Stimulated activated CD4-positive, alpha-beta T cell treated with anti-CD3 and anti-CD28 coated beads, Interleukin-12 subunit alpha, Interleukin-12 subunit beta, amount 100 ng/mL, for 48 hours (primary cell): ENCODE data around the gene PITPNM3.
"Not testable (repeated sequence)": the region's sequence is repeated elsewhere in the genome, so short reads cannot be mapped to it uniquely, and the experiment has no call there.

Experiments used
- DNase-seq, 3 donors: peaks; one replicate each; pipeline ENCODE4 v3.0.0-alpha.2; 2020; ENCODE audit warnings: low read depth in 2 of 3, low spot score in 1 of 3

The PITPNM3 gene

GRCh38 chr17:6574687-6575595 is 18.6 kb upstream of the PITPNM3 start:
- peak; percentile 27 to 53 (median 35) for DNase-seq

GRCh38 chr17:6573982-6574686 is 17.8 kb upstream of the PITPNM3 start:
- no peak for DNase-seq

- not testable (repeated sequence) for DNase-seq
These were observed 17.1 kb upstream of the PITPNM3 start for GRCh38 chr17:6573495-6573894.

- no peak for DNase-seq
These were observed 16.6 kb upstream of the PITPNM3 start for GRCh38 chr17:6572972-6573370.

GRCh38 chr17:6571452-6571781 is 15.1 kb upstream of the PITPNM3 start:
- DNase-seq: no peak

- DNase-seq: no peak
These were observed 14.5 kb upstream of the PITPNM3 start for GRCh38 chr17:6570731-6571451.

- no peak for DNase-seq
These were observed 13.3 kb upstream of the PITPNM3 start for GRCh38 chr17:6569370-6570285.

- DNase-seq: no peak
These were observed 11.9 kb upstream of the PITPNM3 start for GRCh38 chr17:6568184-6568758.

GRCh38 chr17:6567528-6568183 is 11.3 kb upstream of the PITPNM3 start:
- DNase-seq: no peak

GRCh38 chr17:6561446-6561845 is 5.1 kb upstream of the PITPNM3 start:
- DNase-seq: no peak

- DNase-seq: no peak
These were observed 4.1 kb upstream of the PITPNM3 start for GRCh38 chr17:6560496-6560895.

GRCh38 chr17:6559753-6560215 is 3.4 kb upstream of the PITPNM3 start:
- DNase-seq: no peak

- DNase-seq: no peak
These were observed 2.8 kb upstream of the PITPNM3 start for GRCh38 chr17:6558932-6559752.

GRCh38 chr17:6558276-6558675 is 1.9 kb upstream of the PITPNM3 start:
- DNase-seq: no peak

- DNase-seq: no peak
These were observed 684 bp upstream of the PITPNM3 start for GRCh38 chr17:6557040-6557438.

GRCh38 chr17:6555331-6556120 is 829 bp downstream of the PITPNM3 start:
- no peak for DNase-seq

GRCh38 chr17:6554871-6555330 is 1.5 kb downstream of the PITPNM3 start:
- DNase-seq: no peak

- DNase-seq: no peak
These were observed 2.0 kb downstream of the PITPNM3 start for GRCh38 chr17:6554342-6554741.
